UCSD-AML1 (cell line): Measurements from ENCODE around the gene DDX42.
"Not testable (repeated sequence)": the region's sequence is repeated elsewhere in the genome, so short reads cannot be mapped to it uniquely, and the experiment has no call there.

Experiments
- DNase-seq: peaks from one replicate; lab custom pipeline; 2025; ENCODE audit not compliant: unreplicated experiment; lab: John Stamatoyannopoulos, UW

Gene DDX42

GRCh38 chr17:63780507-63780906 lies 6.5 kb downstream of the DDX42 start:
- no peak for DNase-seq

- DNase-seq, result no peak
Measured at GRCh38 chr17:63780928-63781327, 7.0 kb downstream of the DDX42 start.

DNA sequence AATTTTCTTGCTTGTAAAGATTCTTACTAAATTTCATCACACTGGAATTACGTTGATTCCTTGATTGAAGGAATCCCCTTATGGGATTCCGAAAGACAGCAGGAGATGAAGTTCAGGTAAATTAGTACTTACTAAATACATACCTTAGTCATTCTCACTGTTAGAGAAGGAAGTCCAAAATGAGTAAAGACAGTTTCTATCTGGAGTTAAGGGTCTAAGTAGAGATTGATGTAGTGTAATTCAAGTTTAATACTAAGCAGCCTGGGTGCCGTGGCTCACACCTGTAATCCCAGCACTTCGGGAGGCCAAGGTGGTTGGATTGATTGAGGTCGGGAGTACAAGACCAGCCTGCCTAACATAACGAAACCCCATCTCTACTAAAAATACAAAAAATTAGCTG lies 9.6 kb downstream of the DDX42 start:
- DNase-seq, result no peak

DNA sequence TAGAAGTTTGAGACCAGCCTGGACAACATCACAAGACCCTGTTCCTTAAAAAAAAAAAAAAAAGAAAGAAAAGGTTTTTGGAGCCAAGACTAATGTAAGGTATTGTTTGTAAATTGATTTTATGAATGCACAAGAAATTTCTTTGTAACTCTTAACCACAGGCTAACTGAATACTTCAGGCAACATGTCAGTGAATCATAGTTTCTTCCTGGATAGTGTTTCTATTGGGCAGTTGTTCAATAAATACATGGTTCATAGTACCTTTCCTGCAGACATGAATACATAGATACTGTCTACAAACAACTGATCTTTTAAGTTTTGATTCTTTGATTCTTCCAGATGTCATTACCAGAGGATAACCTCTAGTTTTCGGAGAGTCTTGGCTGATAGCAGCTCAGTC lies 11.6 kb downstream of the DDX42 start:
- DNase-seq, result no peak

DNA sequence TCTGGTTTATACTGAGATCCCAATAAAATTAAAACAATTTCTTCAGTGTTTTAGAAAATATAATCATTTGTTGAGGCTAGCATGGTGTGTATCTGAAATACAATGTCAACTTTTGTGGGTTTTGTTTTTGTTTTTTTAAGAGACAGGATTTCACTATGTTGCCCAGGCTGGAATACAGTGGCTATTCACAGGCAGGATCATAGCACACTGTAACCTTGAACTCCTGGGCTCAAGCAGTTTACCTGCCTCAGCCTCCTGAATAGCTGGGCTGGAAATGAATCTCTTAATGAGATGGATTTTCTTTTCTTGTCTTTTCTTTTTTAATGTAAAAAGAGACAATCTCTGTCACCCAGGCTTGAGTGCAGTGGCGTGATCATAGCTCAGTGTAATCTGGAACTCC lies 12.1 kb downstream of the DDX42 start:
- DNase-seq, result no peak

DNA sequence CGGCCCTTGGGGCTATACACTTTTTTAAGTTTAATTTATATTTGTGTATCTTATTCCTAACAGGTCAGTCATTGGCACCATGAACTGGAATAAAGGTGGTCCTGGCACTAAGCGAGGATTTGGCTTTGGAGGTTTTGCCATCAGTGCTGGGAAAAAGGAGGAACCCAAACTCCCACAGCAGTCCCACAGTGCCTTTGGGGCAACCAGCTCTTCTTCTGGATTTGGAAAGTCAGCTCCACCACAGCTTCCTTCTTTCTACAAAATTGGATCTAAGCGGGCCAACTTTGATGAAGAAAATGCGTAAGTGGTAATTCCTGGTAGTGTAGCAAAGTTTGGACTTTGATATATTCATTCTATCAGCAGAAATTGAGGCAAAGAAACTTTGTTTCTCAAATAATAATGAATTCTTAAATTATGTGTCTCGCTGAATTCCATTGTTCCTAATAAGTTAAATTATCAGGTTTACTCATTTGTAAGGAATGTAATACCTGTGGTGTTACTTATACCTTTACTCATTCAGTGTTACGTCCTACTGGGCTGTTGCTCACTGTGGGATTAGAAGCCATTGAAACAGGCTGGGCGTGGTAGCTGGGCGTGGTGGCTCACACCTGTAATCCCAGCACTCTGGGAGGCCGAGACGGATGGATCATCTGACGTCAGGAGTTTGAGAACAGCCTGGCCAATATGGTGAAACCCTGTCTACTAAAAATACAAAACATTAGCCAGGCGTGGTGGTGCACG lies 13.2 kb downstream of the DDX42 start:
- no peak for DNase-seq

- no peak for DNase-seq
Measured at GRCh38 chr17:63790057-63790456, 16.1 kb downstream of the DDX42 start.

DNA sequence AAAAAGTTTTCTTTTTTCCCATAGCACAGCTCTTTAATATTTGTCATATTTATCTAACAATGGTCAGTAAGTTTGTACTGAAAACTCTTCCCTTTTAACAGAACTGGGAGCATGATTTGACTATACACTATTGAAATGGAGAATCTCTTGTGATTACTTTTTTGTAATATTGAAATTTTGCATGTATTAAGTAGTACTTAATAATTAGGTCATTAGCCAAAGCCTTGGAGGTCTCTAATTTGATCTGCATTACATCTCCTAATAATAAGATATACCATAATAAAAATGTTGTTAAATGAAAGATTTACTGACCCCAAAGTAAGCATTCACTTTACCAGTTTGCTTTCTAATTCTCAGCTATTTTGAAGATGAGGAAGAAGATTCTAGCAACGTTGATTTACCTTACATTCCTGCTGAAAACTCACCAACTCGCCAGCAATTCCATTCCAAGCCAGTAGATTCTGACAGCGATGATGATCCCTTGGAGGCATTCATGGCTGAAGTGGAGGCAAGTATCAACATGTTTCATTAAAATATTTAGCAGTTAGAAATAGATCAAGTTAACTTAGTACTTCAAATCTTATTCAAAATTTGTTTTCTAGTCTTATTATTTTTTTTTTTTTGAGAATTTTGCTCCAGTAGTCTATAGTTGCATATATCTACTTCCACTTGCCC lies 18.2 kb downstream of the DDX42 start:
- no peak for DNase-seq

DNA sequence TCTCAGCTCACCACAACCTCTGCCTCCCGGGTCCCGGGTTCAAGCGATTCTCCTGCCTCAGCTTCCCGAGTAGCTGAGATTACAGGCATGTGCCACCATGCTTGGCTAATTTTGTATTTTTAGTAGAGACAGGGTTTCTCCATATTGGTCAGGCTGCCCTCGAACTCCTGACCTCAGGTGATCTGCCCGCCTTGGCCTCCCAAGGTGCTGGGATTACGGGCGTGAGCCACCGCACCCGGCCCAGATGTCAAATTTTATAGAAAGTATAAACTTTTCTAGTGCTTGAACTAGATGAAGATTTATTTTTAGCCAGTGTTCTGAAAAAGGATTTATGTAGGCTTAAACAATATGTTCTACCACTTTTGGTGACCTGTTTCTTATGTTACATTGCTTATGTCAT lies 22.4 kb downstream of the DDX42 start:
- not testable (repeated sequence) for DNase-seq

GRCh38 chr17:63798572-63799106 lies 24.7 kb downstream of the DDX42 start:
- DNase-seq, result no peak

DNA sequence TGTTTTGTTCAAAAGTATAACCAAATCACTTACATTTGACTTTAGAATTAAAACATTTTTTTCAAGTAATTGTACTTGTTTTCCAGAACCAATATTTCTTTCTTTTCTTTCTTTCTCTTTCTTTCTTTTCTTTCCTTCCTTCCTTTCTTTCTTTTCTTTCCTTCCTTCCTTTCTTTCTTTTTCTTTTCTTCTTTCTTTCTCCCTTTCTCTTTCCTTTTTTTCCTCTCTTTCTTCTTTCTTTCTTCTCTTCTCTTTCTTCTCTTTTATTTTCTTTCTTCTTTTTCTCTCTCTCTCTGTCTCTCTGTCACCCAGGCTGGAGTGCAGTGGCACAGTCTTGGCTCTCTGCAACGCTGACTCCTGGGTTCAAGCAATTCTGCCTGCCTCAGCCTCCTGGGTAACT lies 26.8 kb downstream of the DDX42 start:
- no peak for DNase-seq

GRCh38 chr17:63804328-63804727 lies 30.4 kb downstream of the DDX42 start:
- DNase-seq, result no peak

- no peak for DNase-seq
Measured at GRCh38 chr17:63805591-63805990, 31.6 kb downstream of the DDX42 start.

DNA sequence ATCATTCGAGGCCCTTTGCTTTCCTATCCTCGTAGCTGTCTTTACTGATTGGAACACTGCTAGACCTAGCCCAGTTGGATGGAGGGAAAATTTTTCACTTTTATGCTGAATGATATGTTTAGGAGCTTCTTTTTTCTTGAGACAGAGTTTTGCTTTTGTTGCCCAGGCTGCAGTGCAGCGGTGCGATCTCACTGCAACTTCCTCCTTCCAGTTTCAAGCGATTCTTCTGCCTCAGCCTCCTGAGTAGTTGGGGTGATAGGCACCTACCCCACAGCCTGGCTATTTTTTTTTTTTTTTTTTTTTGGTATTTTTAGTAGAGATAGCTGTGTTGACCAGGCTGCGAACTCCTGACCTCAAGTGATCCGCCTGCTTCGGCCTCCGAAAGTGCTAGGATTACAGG lies 36.0 kb downstream of the DDX42 start:
- DNase-seq, result no peak

GRCh38 chr17:63816123-63816522 lies 42.2 kb downstream of the DDX42 start:
- no peak for DNase-seq

GRCh38 chr17:63816669-63817068 lies 42.7 kb downstream of the DDX42 start:
- DNase-seq, result no peak

GRCh38 chr17:63817736-63818385 lies 43.9 kb downstream of the DDX42 start:
- DNase-seq, result no peak

- no peak for DNase-seq
Measured at GRCh38 chr17:63819131-63819530, 45.2 kb downstream of the DDX42 start.

GRCh38 chr17:63819585-63820537 lies 45.9 kb downstream of the DDX42 start:
- DNase-seq, result no peak

DNA sequence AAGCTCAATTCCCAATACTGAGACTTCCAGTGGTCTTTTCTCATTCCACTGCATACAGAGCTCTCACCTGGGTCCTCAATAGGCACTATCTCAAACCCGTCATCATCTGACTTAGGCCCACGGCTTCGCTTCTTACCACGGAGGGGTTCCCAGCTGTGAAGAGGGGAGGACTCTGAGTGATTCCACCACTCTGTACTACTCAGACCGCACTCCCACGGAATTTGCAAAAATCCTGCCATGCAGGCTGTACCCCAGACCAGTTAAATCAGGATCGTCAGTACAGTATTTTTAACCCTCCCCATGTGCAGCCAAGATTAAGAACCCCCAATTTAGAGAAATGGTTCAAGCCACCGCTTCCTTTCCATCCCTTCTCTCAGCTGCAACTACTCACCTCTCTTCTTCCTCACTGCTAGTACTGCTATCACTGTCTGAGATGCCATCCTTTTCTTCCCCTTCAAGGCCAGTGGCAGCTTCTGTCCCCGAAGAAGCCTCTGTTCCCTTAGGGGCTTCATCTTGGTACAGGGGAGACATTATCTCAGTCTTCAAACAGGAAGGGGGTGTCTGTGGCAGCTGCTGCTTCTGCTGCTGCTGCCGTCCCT lies 47.1 kb downstream of the DDX42 start:
- DNase-seq, result no peak
